ENCODE results near the gene GPR15. TPM values are rescaled to one million over a fixed set of nuclear protein-coding genes. Genes with fewer than 3 reads are reported as not detected.

Gene GPR15
- total RNA-seq, 4 donors from 2014 or later, result not detected

- intact Hi-C loops (cut with DNase I; ENCODE audit: low total_unique reads), result no loop called here
- Histone ChIP-seq H3K27me3 (no peaks in the 10 kb centered on the region), H3K9me3 (no peaks in the 10 kb centered on the region), H3K4me1 (no peaks in the 10 kb centered on the region), H3K36me3 (peaks cover 0 to 39% of the 10 kb centered on the region in 2 donors), H3K4me3 (no peak overlapping the region), H3K27ac (no peak overlapping the region)
- in situ Hi-C loops (cut with MboI; ENCODE audit: low sequenced_read_pairs in 4 of 4), result loop anchor here in 1 of 4 donors (10.0 kb wide), 1 partner anchor 67 kb away; no protein-coding TSS in a partner anchor
- ATAC-seq (no peak), DNase-seq (no peak)
- no peak for TF ChIP-seq CTCF (IDR thresholded peaks at IDR 0.05 in 4 of 5, conservative IDR thresholded peaks at IDR 0.05 in 1 of 5)
Measured at GRCh38 chr3:98582042-98582441, 50.3 kb downstream of the GPR15 start.

GRCh38 chr3:98583766-98584165 lies 52.0 kb downstream of the GPR15 start:
- no peaks in the 10 kb centered on the region for H3K4me1 ChIP-seq
- peaks cover 0 to 30% of the 10 kb centered on the region in 2 donors for H3K36me3 ChIP-seq
- no peaks in the 10 kb centered on the region for H3K9me3 ChIP-seq
- DNase-seq (no peak), ATAC-seq (no peak)
- H3K4me3 ChIP-seq, result no peak overlapping the region
- no peak overlapping the region for H3K27ac ChIP-seq
- intact Hi-C loops (cut with DNase I; ENCODE audit: low total_unique reads), result no loop called here
- in situ Hi-C loops (cut with MboI; ENCODE audit: low sequenced_read_pairs in 4 of 4), result loop anchor here in 1 of 4 donors (10.0 kb wide), 1 partner anchor 69 kb away; no protein-coding TSS in a partner anchor
- H3K27me3 ChIP-seq, result no peaks in the 10 kb centered on the region
- TF ChIP-seq CTCF (IDR thresholded peaks at IDR 0.05 in 4 of 5, conservative IDR thresholded peaks at IDR 0.05 in 1 of 5) (no peak), POLR2A (IDR thresholded peaks at IDR 0.05) (no peak)

Other genes with a start within 250 kb of the GPR15 start
- gene OR5H2, start 249.5 kb upstream of the GPR15 start, total RNA-seq, result not detected
- not detected for gene OR5K4, start 178.1 kb upstream of the GPR15 start, total RNA-seq
- gene OR5K3, start 141.3 kb upstream of the GPR15 start, total RNA-seq, result not detected
- not detected for gene OR5K1, start 68.8 kb upstream of the GPR15 start, total RNA-seq
- not detected for gene OR5K2, start 34.3 kb upstream of the GPR15 start, total RNA-seq
- gene CLDND1, start 9.1 kb upstream of the GPR15 start, total RNA-seq, result 100 to 1,000 TPM in 1 of 4 donors, 10 to 100 TPM in 3; 47.5 to 115 (median 87.2) TPM
- 10 to 100 TPM in 3 of 4 donors, 1 to 10 TPM in 1; 9.8 to 25.6 (median 15.1) TPM for gene CPOX, start 61.6 kb downstream of the GPR15 start, total RNA-seq
- 10 to 100 TPM in 2 of 4 donors, 1 to 10 TPM in 2; 7.4 to 15.0 (median 11.3) TPM for gene ST3GAL6, start 231.4 kb downstream of the GPR15 start, total RNA-seq

Data from gastrocnemius medialis (tissue), 4 donors.